Measurements from ENCODE around the gene OR7G2.

- no peak for TF ChIP-seq CTCF (IDR thresholded peaks at IDR 0.05; ENCODE audit: extremely low read depth in 1 of 2, insufficient read depth in 1 of 2, low read depth in 1 of 2, low read length in 2 of 2)
- no peak for TF ChIP-seq MAX (IDR thresholded peaks at IDR 0.05; ENCODE audit: insufficient read depth, insufficient read length)
- TF ChIP-seq JUN (IDR thresholded peaks at IDR 0.05; ENCODE audit: borderline replicate concordance, insufficient read depth, insufficient read length, low read depth), result no peak
- TF ChIP-seq POLR2A (IDR thresholded peaks at IDR 0.05; ENCODE audit: low read depth, low read length), result no peak
- TF ChIP-seq EZH2 (IDR thresholded peaks at IDR 0.05; ENCODE audit: borderline replicate concordance, low read depth, low read length, severe bottlenecking), result no peak
- no peak for TF ChIP-seq MYC (IDR thresholded peaks at IDR 0.05; ENCODE audit: low read depth, low read length)
Measured at GRCh38 chr19:9073806-9074205, 33.5 kb downstream of the OR7G2 start.
